Metanephros (tissue), 1 donor: ENCODE data around the gene FAT1. TPM values are rescaled to one million over a fixed set of nuclear protein-coding genes. Genes with fewer than 3 reads are reported as not detected.

Source experiments
- total RNA-seq: library from RNA; depleted of rRNA; stranded (reverse); fragments of >200 nt; gene quantifications from one replicate; pipeline ENCODE4 v1.2.3, GENCODE V29; 2014

The FAT1 gene, protein sequence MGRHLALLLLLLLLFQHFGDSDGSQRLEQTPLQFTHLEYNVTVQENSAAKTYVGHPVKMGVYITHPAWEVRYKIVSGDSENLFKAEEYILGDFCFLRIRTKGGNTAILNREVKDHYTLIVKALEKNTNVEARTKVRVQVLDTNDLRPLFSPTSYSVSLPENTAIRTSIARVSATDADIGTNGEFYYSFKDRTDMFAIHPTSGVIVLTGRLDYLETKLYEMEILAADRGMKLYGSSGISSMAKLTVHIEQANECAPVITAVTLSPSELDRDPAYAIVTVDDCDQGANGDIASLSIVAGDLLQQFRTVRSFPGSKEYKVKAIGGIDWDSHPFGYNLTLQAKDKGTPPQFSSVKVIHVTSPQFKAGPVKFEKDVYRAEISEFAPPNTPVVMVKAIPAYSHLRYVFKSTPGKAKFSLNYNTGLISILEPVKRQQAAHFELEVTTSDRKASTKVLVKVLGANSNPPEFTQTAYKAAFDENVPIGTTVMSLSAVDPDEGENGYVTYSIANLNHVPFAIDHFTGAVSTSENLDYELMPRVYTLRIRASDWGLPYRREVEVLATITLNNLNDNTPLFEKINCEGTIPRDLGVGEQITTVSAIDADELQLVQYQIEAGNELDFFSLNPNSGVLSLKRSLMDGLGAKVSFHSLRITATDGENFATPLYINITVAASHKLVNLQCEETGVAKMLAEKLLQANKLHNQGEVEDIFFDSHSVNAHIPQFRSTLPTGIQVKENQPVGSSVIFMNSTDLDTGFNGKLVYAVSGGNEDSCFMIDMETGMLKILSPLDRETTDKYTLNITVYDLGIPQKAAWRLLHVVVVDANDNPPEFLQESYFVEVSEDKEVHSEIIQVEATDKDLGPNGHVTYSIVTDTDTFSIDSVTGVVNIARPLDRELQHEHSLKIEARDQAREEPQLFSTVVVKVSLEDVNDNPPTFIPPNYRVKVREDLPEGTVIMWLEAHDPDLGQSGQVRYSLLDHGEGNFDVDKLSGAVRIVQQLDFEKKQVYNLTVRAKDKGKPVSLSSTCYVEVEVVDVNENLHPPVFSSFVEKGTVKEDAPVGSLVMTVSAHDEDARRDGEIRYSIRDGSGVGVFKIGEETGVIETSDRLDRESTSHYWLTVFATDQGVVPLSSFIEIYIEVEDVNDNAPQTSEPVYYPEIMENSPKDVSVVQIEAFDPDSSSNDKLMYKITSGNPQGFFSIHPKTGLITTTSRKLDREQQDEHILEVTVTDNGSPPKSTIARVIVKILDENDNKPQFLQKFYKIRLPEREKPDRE (N-terminal part only)
- total RNA-seq: 410 TPM

DNA sequence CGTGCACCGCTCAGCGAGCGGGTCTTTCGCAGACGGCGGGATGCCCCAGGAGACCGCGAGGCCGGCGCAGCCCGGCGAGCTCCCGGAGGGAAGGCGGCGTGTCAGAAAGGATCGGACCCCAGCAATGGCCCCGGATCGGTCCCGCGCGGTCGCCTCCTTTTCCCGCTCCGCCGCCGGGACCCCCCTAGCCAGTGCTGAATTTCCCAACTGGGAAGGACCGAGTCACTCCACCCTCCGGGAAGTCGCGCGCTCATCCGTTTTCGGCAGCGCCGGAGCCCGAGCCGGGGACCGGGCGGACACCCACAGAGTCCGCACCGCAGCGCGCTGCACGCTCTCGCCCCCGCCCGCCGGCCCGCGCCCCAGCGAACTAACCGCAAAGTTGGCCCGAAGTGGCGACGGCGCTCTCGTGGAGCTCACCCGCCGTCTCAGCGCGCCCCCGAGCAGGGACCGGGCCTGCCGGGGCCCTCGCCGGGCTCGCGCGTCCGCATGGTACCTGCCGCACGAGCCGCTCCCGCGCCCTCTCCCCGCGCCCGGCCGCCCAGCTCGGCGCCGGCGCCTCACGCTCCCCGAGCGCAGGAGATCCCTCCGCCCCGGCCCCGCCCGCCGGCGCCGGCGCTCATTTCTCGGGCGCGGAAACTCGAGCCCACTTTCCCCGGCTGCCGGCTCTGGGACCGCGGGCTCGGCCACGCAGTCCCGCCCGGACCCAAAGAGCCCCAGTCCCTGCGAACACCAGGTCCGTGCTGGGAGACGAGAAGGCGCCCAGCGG is at the start of gene FAT1:
Gene FAT1, minus strand, starts transcription at position 565 of the 766 bp plus-strand sequence. CDS start 14,029 bp downstream, outside the sequence.

DNA sequence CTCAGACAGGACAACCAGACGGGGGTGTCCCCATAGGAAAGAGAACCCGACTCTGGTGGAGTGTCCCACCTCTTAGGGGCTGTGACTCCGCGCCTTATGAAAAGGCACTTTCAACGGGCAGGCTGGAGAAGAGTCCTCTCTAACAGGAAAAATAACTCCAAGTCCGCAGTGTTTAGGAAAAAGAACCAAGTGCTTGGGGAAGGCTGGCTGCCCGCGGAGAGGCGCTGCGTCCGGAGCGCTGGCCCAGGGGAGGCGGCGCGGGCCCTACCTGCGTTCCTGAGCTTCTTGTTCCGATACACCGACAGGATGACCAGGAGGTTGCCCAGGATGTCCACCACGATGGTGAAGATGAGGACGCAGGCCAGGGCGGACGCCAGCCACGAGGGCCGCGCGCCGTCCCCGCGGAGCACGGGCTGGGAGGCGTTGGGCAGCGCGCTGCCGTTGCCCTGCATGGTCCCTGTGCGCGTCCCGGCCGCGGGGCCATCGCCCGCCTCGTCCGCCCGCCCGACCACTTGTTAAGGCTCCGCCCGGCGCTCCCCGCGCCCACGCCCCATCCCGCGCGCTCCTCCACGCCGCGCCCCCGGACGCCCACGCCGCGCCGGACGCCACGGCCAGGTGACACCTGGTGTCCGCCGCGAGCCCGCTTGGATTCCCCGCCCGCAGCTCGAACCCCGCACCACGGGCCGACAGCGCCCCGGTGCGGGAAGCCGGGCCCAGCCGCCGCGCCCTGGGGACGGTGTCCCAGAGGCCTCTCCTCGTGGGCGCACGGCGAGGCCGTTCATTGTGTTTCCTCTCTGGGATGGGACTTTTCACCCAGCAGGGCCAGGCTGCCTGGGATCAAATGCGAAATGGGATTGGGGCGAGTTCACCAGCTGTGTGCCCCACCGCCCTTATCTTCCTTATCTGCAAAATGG is 168.5 kb downstream of the FAT1 start, which contains the start of gene MTNR1A:
Gene MTNR1A, minus strand, starts transcription at position 654 of the 914 bp plus-strand sequence. Its CDS starts 202 bp downstream, at position 452.

Other genes with a start within 250 kb of the FAT1 start
- gene MTNR1A, start 168.3 kb downstream of the FAT1 start, total RNA-seq: 2.0 TPM